Endothelial cell of umbilical vein (primary cell): ENCODE measurements around the gene AAR2. TPM values are rescaled to one million over a fixed set of nuclear protein-coding genes. Genes with fewer than 3 reads are reported as not detected.

Experiments used
- BruUV-seq: library from RNA; stranded (reverse); fragments of 400-500 nt; replicated peaks from 2 replicates; lab custom pipeline; 2021; lab: Mats Ljungman, UMichigan
- CTCF ChIA-PET: fragments of 300-600, 350-600 bp; sonication (Branson Sonifier 250); formaldehyde crosslinking; loops from one replicate; lab custom pipeline; 2021; ENCODE audit warnings: antibody characterized with exemption, inconsistent platforms; lab: Charles Lee
- POLR2A ChIA-PET: fragments of 300-600, 350-600 bp; sonication (Branson Sonifier 250); formaldehyde crosslinking; loops from one replicate; lab custom pipeline; 2021; ENCODE audit warnings: antibody characterized with exemption, inconsistent platforms; lab: Charles Lee
- DNase-seq: peaks from one replicate; pipeline ENCODE4 v3.0.0-alpha.2; 2011; ENCODE audit warnings: low read depth, low spot score
- FAIRE-seq: peaks from 2 replicates; lab custom pipeline; 2011; peaks lifted over from hg19 to GRCh38; lab: Jason Lieb, UNC
- H2AFZ ChIP-seq: 2 replicates; pipeline ENCODE4 v1.6.0; 2012; ENCODE audit warnings: low read depth, low read length, control low read depth, inconsistent platforms
- H3K27ac ChIP-seq: 2 replicates; pipeline ENCODE4 v1.5.1; 2011; ENCODE audit warnings: low read depth, mild to moderate bottlenecking, control low read depth, low read length, moderate library complexity; ENCODE audit not compliant: insufficient read depth
- H3K27me3 ChIP-seq, 2 experiments: 2 replicates each; pipeline versions ENCODE4 v1.6.0 to v1.6.1; 2011; ENCODE audit warnings: low read length in 2 of 2, mixed read lengths in 1 of 2; ENCODE audit not compliant: control insufficient read depth in 2 of 2, insufficient read depth in 2 of 2
- H3K36me3 ChIP-seq, 2 experiments: 2 replicates in 1 of 2; 3 replicates in 1 of 2; pipeline ENCODE4 v1.5.1; 2011; ENCODE audit warnings: low read length in 2 of 2, mild to moderate bottlenecking in 1 of 2, moderate library complexity in 1 of 2; ENCODE audit not compliant: control insufficient read depth in 2 of 2, insufficient read depth in 2 of 2; ENCODE audit errors: extremely low read depth in 1 of 2
- H3K4me1 ChIP-seq: 3 replicates; pipeline ENCODE4 v1.5.1; 2011; ENCODE audit warnings: mild to moderate bottlenecking, low read length; ENCODE audit not compliant: control insufficient read depth, insufficient read depth; ENCODE audit errors: extremely low read depth
- H3K4me2 ChIP-seq: 2 replicates; pipeline ENCODE4 v1.6.1; 2011; ENCODE audit warnings: low read length, control low read depth, mixed read lengths; ENCODE audit not compliant: insufficient read depth
- H3K4me3 ChIP-seq, 3 experiments: fragments of 200-600 bp in 1 of 3; sonication (generic), shearing (Covaris generic) in 1 of 3; replicated peaks in 1 of 3; 2 replicates each; pipeline ENCODE4 v1.5.1; 2011 to 2016; ENCODE audit warnings: control low read depth in 3 of 3, low read length in 3 of 3, mild to moderate bottlenecking in 2 of 3, inconsistent platforms in 1 of 3, low read depth in 1 of 3, moderate library complexity in 1 of 3; ENCODE audit not compliant: insufficient read depth in 1 of 3
- H3K79me2 ChIP-seq: 2 replicates; pipeline ENCODE4 v1.6.0; 2012; ENCODE audit warnings: low read length, inconsistent platforms; ENCODE audit not compliant: control insufficient read depth, insufficient read depth
- H3K9ac ChIP-seq: replicated peaks from 2 replicates; pipeline ENCODE3; 2011; ENCODE audit warnings: low read length, control low read depth; ENCODE audit not compliant: insufficient read depth; ENCODE audit errors: extremely low read depth
- H3K9me1 ChIP-seq: replicated peaks from 3 replicates; pipeline ENCODE4 v1.6.0; 2011; ENCODE audit warnings: mild to moderate bottlenecking, low read length; ENCODE audit not compliant: control insufficient read depth, insufficient read depth; ENCODE audit errors: extremely low read depth
- H3K9me3 ChIP-seq: replicated peaks from 2 replicates; pipeline ENCODE4 v1.5.1; 2012; ENCODE audit warnings: low read length, inconsistent platforms; ENCODE audit not compliant: control insufficient read depth, insufficient read depth
- H4K20me1 ChIP-seq: replicated peaks from 2 replicates; pipeline ENCODE3; 2011; ENCODE audit warnings: mild to moderate bottlenecking, low read length; ENCODE audit not compliant: control insufficient read depth, insufficient read depth; ENCODE audit errors: extremely low read depth
- EZH2 ChIP-seq: IDR thresholded peaks from 2 replicates; pipeline ENCODE4 v1.6.1; 2012; ENCODE audit warnings: borderline replicate concordance, low read depth, mild to moderate bottlenecking, moderate library complexity, low read length, inconsistent platforms; ENCODE audit not compliant: severe bottlenecking
- FOS ChIP-seq: IDR thresholded peaks from 2 replicates; pipeline ENCODE4 v1.6.1; 2011; ENCODE audit warnings: mild to moderate bottlenecking, low read length, moderate library complexity, borderline replicate concordance; ENCODE audit not compliant: insufficient read depth
- GATA2 ChIP-seq: IDR thresholded peaks from 2 replicates; pipeline ENCODE4 v1.7.0; 2011; ENCODE audit warnings: low read depth, mild to moderate bottlenecking, moderate library complexity, mixed read lengths, low read length; ENCODE audit not compliant: insufficient read length, insufficient read depth
- JUN ChIP-seq: IDR thresholded peaks from 2 replicates; pipeline ENCODE4 v1.6.1; 2011; ENCODE audit warnings: borderline replicate concordance, low read depth; ENCODE audit not compliant: insufficient read length, insufficient read depth
- MYC ChIP-seq: IDR thresholded peaks from one replicate; pipeline ENCODE4 v1.6.1; 2011; ENCODE audit warnings: mild to moderate bottlenecking, low read depth, low read length
- POLR2A ChIP-seq: IDR thresholded peaks from 2 replicates; pipeline ENCODE4 v1.6.1; 2012; ENCODE audit warnings: low read depth, mild to moderate bottlenecking, control low read depth, low read length
- POLR2AphosphoS5 ChIP-seq: IDR thresholded peaks from 2 replicates; pipeline ENCODE4 v1.6.1; 2012; ENCODE audit warnings: low read depth, mild to moderate bottlenecking, control low read depth, low read length, moderate library complexity; ENCODE audit not compliant: insufficient read depth
- dilution Hi-C: fragments of 300-500 bp; cut with MboI; formaldehyde crosslinking; loops from one replicate; pipeline ENCODE4 v1.15.0; 2019; ENCODE audit warnings: low sequenced_read_pairs; ENCODE audit not compliant: extremely low pct_ligation_motif_present
- intact Hi-C: fragments of 100-400 bp; cut with micrococcal nuclease; formaldehyde crosslinking; loops from one replicate; pipeline ENCODE4 v1.10.0; 2022
- polyA plus RNA-seq, 4 experiments: library from polyadenylated mRNA; depleted of rRNA in 3 of 4; stranded (reverse) in 3 of 4; unstranded in 1 of 4; fragments of >200 nt; gene quantifications; 2 replicates each; pipeline versions ENCODE4 v1.2.1 to v1.2.3, GENCODE V29; 2011 to 2012; ENCODE audit warnings: missing spikeins in 1 of 4
- total RNA-seq: library from RNA; stranded (reverse); gene quantifications from 2 replicates; pipeline ENCODE4 v1.2.3, GENCODE V29; 2021
- TF ChIP-seq, protein P1 (sequence below): IDR thresholded peaks from 2 replicates; pipeline ENCODE4 v1.6.1; 2011; ENCODE audit not compliant: insufficient read depth, insufficient read length
- TF ChIP-seq, protein P2 (sequence below), 2 donors: IDR thresholded peaks; 1 replicate in 1 of 2; 2 replicates in 1 of 2; pipeline ENCODE4 v1.5.1; 2011; ENCODE audit warnings: low read length in 2 of 2, mild to moderate bottlenecking in 2 of 2, moderate library complexity in 2 of 2, control low read depth in 1 of 2, inconsistent platforms in 1 of 2, low read depth in 1 of 2; ENCODE audit not compliant: insufficient read depth in 1 of 2; ENCODE audit errors: extremely low read depth in 1 of 2

The AAR2 gene
- total and polyA plus RNA-seq, 2 donors (not counting 3 experiments of a cell fraction or from before 2014, with no cell fraction given), result 21.9 to 29.4 TPM

GRCh38 chr20:36264426-36265246, 28.4 kb downstream of the AAR2 start:
- no peaks in the 10 kb centered on the region for H3K36me3 ChIP-seq
- no peak for DNase-seq
- H3K4me2 ChIP-seq, result no peak overlapping the region
- H3K27me3 ChIP-seq, result no peaks in the 10 kb centered on the region
- no peaks in the 10 kb centered on the region for H4K20me1 ChIP-seq
- no peaks in the 10 kb centered on the region for H3K9me3 ChIP-seq
- H3K4me1 ChIP-seq, result no peaks in the 10 kb centered on the region
- TF ChIP-seq, protein P1, sequence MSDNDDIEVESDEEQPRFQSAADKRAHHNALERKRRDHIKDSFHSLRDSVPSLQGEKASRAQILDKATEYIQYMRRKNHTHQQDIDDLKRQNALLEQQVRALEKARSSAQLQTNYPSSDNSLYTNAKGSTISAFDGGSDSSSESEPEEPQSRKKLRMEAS, result no peak
- TF ChIP-seq EZH2 (no peak), POLR2A (no peak), GATA2 (no peak), MYC (no peak), POLR2AphosphoS5 (no peak), FOS (no peak), JUN (no peak)
- TF ChIP-seq, protein P2, sequence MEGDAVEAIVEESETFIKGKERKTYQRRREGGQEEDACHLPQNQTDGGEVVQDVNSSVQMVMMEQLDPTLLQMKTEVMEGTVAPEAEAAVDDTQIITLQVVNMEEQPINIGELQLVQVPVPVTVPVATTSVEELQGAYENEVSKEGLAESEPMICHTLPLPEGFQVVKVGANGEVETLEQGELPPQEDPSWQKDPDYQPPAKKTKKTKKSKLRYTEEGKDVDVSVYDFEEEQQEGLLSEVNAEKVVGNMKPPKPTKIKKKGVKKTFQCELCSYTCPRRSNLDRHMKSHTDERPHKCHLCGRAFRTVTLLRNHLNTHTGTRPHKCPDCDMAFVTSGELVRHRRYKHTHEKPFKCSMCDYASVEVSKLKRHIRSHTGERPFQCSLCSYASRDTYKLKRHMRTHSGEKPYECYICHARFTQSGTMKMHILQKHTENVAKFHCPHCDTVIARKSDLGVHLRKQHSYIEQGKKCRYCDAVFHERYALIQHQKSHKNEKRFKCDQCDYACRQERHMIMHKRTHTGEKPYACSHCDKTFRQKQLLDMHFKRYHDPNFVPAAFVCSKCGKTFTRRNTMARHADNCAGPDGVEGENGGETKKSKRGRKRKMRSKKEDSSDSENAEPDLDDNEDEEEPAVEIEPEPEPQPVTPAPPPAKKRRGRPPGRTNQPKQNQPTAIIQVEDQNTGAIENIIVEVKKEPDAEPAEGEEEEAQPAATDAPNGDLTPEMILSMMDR (IDR thresholded peaks at IDR 0.05; ENCODE audit: extremely low read depth in 1 of 2, insufficient read depth in 1 of 2, low read depth in 1 of 2, low read length in 2 of 2), result no peak
- FAIRE-seq, result no peak
- H3K9ac ChIP-seq, result no peak overlapping the region
- H3K27ac ChIP-seq, result no peak overlapping the region
- no peak overlapping the region for H3K4me3 ChIP-seq
- CTCF ChIA-PET, result interaction anchor here (0.8 to 1.9 kb wide), 2 partner anchors 9 to 62 kb away, joined by 3 to 7 read pairs; no protein-coding TSS in a partner anchor
- intact Hi-C loops, result no loop called here
- H2AFZ ChIP-seq, result no peak overlapping the region
- no TSS peak for BruUV-seq
- H3K79me2 ChIP-seq, result no peaks in the 10 kb centered on the region
- POLR2A ChIA-PET, result no interaction called here
- H3K9me1 ChIP-seq, result no peaks in the 10 kb centered on the region
- dilution Hi-C loops, result no loop called here
